SK-N-SH treated with all-trans-retinoic acid at 6 μM for 48 hours (cell line): Measurements from ENCODE around the gene EPHB3.
A peak's percentile ranks its signal among the peaks of the same experiment; 100 is the strongest.

Experiments used
- ATAC-seq: fragments of 200-7000 bp; cut with Tn5 transposase; 3 replicates; pipeline ENCODE4 v1.9.1; 2020; ENCODE audit warnings: mild to moderate bottlenecking, moderate library complexity
- ARNTL ChIP-seq: fragments of 450-650 bp; formaldehyde crosslinking; IDR thresholded peaks from 2 replicates; pipeline ENCODE4 v1.5.0; 2020; ENCODE audit warnings: low read depth, mild to moderate bottlenecking, moderate library complexity, borderline replicate concordance
- BACH2 ChIP-seq: fragments of 250-450 bp; sonication (Bioruptor Pico); IDR thresholded peaks from 2 replicates; pipeline ENCODE4 v1.9.0; 2021; ENCODE audit warnings: mild to moderate bottlenecking, borderline replicate concordance
- ISL1 ChIP-seq: fragments of 250-450 bp; sonication (Bioruptor Pico); IDR thresholded peaks from 2 replicates; pipeline ENCODE4 v2.1.2; 2022; ENCODE audit warnings: mild to moderate bottlenecking, moderate library complexity
- PPARA ChIP-seq: fragments of 250-450 bp; sonication (Bioruptor Pico); IDR thresholded peaks from 2 replicates; pipeline ENCODE4 v1.5.0; 2020; ENCODE audit warnings: mild to moderate bottlenecking, borderline replicate concordance
- RARB ChIP-seq: fragments of 250-450 bp; sonication (Bioruptor Pico); IDR thresholded peaks from 2 replicates; pipeline ENCODE4 v1.8.0; 2021; ENCODE audit warnings: mild to moderate bottlenecking, moderate library complexity
- SNAI2 ChIP-seq: fragments of 250-450 bp; sonication (Bioruptor Pico); IDR thresholded peaks from 2 replicates; pipeline ENCODE4 v1.5.0; 2020; ENCODE audit warnings: mild to moderate bottlenecking, moderate library complexity
- TCF4 ChIP-seq: fragments of 250-450 bp; sonication (Bioruptor Pico); IDR thresholded peaks from 2 replicates; pipeline ENCODE4 v1.8.0; 2021; ENCODE audit warnings: mild to moderate bottlenecking, moderate library complexity, borderline replicate concordance
- TOX ChIP-seq: fragments of 250-450 bp; sonication (Bioruptor Pico); IDR thresholded peaks from 2 replicates; pipeline ENCODE4 v1.8.0; 2021; ENCODE audit warnings: mild to moderate bottlenecking, moderate library complexity, borderline replicate concordance
- ZC3H10 ChIP-seq: fragments of 250-450 bp; sonication (Bioruptor Pico); IDR thresholded peaks from 2 replicates; pipeline ENCODE4 v1.5.1; 2021; ENCODE audit warnings: mild to moderate bottlenecking, moderate library complexity
- ZFP3 ChIP-seq: fragments of 250-450 bp; sonication (Bioruptor Pico); IDR thresholded peaks from 2 replicates; pipeline ENCODE4 v1.5.0; 2020; ENCODE audit warnings: mild to moderate bottlenecking, moderate library complexity
- ZFP30 ChIP-seq: fragments of 450-650 bp; formaldehyde crosslinking; IDR thresholded peaks from 2 replicates; pipeline ENCODE4 v1.5.0; 2022; ENCODE audit warnings: mild to moderate bottlenecking, moderate library complexity
- ZNF8 ChIP-seq: fragments of 450-650 bp; formaldehyde crosslinking; IDR thresholded peaks from 2 replicates; pipeline ENCODE4 v1.5.0; 2020; ENCODE audit warnings: mild to moderate bottlenecking, moderate library complexity
- TF ChIP-seq, protein P1 (sequence below): fragments of 250-450 bp; sonication (Bioruptor Pico); IDR thresholded peaks from 2 replicates; pipeline ENCODE4 v1.5.1; 2021; ENCODE audit warnings: mild to moderate bottlenecking, moderate library complexity
- TF ChIP-seq, protein P2 (sequence below): fragments of 250-450 bp; sonication (Bioruptor Pico); IDR thresholded peaks from 2 replicates; pipeline ENCODE4 v1.5.0; 2020; ENCODE audit warnings: mild to moderate bottlenecking, moderate library complexity
- TF ChIP-seq, protein P3 (sequence below): fragments of 250-450 bp; sonication (Bioruptor Pico); IDR thresholded peaks from 2 replicates; pipeline ENCODE4 v1.8.0; 2020; ENCODE audit warnings: mild to moderate bottlenecking, moderate library complexity, borderline replicate concordance
- TF ChIP-seq, protein P4 (sequence below): fragments of 250-450 bp; sonication (Bioruptor Pico); IDR thresholded peaks from 2 replicates; pipeline ENCODE4 v1.8.0; 2021; ENCODE audit warnings: low read depth, mild to moderate bottlenecking, moderate library complexity, borderline replicate concordance

The EPHB3 gene

DNA sequence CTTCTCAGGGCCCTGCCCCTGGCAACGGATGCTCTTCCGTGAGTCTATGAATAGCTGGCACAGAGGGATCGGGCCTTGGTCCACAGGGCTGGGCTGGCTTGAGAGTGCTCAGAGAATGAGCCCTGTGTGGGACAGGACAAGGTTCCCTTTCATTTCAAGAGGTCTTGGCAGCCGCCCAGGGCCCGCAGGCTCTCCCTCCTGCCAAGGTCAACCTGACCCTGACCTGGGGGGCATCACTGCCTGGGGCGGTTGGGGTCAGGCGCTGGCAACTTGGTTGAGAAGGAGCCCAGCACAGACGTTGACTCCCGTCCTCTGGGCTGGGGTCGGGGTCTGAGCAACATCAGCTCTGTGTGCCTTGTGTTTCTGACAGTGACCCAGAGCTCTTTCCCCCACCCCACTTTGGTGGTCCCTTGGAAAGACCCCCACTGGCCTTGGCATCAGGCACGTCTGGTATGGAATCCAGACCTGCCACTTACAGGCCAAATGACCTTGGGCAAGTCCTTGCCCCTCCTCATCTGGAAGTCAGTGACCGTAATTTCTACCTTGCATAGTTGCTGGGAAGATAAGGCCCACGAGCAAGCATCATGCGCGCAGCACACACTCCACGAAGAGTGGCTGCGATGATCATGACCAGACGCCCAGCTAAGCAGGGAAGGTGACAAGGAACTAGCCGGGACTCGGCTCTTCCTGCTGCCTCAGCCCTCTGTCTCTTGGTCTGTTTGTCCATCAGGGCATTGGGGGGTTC, 36.4 kb downstream of the EPHB3 start (continued):
- TF ChIP-seq, protein P1, sequence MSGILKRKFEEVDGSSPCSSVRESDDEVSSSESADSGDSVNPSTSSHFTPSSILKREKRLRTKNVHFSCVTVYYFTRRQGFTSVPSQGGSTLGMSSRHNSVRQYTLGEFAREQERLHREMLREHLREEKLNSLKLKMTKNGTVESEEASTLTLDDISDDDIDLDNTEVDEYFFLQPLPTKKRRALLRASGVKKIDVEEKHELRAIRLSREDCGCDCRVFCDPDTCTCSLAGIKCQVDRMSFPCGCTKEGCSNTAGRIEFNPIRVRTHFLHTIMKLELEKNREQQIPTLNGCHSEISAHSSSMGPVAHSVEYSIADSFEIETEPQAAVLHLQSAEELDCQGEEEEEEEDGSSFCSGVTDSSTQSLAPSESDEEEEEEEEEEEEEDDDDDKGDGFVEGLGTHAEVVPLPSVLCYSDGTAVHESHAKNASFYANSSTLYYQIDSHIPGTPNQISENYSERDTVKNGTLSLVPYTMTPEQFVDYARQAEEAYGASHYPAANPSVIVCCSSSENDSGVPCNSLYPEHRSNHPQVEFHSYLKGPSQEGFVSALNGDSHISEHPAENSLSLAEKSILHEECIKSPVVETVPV = no peak
- no peak for TF ChIP-seq ZFP3 (CRISPR knock-in tag)
- TF ChIP-seq ISL1 = no peak

DNA sequence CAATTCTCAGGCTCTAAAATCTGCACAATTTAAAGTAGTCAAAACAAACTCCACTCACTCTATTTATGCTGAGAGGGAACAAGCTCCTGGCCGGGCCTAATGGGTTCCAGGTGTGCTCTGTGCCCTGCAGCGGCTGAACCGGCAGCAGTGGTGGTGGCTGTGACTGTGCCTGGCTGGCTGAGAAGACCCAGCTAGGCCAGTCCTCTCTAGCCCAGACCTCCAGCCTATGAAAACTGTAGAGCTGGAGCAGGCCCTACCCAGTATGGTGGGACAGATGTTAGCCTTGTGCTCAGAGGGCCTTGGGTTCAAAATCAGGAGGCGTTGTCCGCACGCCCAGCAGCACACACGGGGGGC, 37.0 kb downstream of the EPHB3 start:
- ATAC-seq = peak; percentile 84
- TF ChIP-seq BACH2 (CRISPR knock-in tag) (peak; percentile 70; the same call in 1 of the 2 replicates), TCF4 (peak; percentile 87), ZNF8 (no peak), PPARA (CRISPR knock-in tag) (no peak), SNAI2 (CRISPR knock-in tag) (no peak), ISL1 (no peak), RARB (CRISPR knock-in tag) (no peak)
- TF ChIP-seq, protein P1 = no peak
- TF ChIP-seq, protein P2, sequence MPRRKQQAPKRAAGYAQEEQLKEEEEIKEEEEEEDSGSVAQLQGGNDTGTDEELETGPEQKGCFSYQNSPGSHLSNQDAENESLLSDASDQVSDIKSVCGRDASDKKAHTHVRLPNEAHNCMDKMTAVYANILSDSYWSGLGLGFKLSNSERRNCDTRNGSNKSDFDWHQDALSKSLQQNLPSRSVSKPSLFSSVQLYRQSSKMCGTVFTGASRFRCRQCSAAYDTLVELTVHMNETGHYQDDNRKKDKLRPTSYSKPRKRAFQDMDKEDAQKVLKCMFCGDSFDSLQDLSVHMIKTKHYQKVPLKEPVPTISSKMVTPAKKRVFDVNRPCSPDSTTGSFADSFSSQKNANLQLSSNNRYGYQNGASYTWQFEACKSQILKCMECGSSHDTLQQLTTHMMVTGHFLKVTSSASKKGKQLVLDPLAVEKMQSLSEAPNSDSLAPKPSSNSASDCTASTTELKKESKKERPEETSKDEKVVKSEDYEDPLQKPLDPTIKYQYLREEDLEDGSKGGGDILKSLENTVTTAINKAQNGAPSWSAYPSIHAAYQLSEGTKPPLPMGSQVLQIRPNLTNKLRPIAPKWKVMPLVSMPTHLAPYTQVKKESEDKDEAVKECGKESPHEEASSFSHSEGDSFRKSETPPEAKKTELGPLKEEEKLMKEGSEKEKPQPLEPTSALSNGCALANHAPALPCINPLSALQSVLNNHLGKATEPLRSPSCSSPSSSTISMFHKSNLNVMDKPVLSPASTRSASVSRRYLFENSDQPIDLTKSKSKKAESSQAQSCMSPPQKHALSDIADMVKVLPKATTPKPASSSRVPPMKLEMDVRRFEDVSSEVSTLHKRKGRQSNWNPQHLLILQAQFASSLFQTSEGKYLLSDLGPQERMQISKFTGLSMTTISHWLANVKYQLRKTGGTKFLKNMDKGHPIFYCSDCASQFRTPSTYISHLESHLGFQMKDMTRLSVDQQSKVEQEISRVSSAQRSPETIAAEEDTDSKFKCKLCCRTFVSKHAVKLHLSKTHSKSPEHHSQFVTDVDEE (CRISPR knock-in tag) = peak; percentile 61; the same call in 1 of the 2 replicates

DNA sequence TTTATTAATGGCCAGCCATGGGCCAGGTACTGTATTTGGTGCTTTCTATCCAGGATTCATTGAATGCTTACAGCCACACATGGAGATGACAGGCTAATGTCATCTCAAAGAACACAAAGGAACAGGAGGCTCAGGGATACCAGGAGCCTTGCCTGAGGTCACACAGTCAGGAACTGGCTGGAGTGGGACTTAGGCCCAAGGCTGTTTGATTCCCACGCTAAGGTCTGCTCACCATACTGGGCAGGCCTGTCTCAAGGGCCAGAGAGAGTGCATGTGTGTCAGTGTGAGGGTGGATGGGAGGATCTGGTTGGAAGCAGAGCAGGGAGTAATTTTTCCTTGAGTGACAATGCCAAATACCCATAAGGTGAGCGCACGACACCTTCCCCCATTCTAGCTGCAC, 37.6 kb downstream of the EPHB3 start:
- TF ChIP-seq TOX (CRISPR knock-in tag) = no peak
- TF ChIP-seq, protein P2 (CRISPR knock-in tag) = no peak
- TF ChIP-seq ZC3H10 (CRISPR knock-in tag) = no peak
- TF ChIP-seq ZFP3 (CRISPR knock-in tag) = no peak
- no peak for TF ChIP-seq RARB (CRISPR knock-in tag)
- TF ChIP-seq, protein P3, sequence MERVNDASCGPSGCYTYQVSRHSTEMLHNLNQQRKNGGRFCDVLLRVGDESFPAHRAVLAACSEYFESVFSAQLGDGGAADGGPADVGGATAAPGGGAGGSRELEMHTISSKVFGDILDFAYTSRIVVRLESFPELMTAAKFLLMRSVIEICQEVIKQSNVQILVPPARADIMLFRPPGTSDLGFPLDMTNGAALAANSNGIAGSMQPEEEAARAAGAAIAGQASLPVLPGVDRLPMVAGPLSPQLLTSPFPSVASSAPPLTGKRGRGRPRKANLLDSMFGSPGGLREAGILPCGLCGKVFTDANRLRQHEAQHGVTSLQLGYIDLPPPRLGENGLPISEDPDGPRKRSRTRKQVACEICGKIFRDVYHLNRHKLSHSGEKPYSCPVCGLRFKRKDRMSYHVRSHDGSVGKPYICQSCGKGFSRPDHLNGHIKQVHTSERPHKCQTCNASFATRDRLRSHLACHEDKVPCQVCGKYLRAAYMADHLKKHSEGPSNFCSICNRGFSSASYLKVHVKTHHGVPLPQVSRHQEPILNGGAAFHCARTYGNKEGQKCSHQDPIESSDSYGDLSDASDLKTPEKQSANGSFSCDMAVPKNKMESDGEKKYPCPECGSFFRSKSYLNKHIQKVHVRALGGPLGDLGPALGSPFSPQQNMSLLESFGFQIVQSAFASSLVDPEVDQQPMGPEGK (CRISPR knock-in tag) = no peak
- no peak for ATAC-seq

DNA sequence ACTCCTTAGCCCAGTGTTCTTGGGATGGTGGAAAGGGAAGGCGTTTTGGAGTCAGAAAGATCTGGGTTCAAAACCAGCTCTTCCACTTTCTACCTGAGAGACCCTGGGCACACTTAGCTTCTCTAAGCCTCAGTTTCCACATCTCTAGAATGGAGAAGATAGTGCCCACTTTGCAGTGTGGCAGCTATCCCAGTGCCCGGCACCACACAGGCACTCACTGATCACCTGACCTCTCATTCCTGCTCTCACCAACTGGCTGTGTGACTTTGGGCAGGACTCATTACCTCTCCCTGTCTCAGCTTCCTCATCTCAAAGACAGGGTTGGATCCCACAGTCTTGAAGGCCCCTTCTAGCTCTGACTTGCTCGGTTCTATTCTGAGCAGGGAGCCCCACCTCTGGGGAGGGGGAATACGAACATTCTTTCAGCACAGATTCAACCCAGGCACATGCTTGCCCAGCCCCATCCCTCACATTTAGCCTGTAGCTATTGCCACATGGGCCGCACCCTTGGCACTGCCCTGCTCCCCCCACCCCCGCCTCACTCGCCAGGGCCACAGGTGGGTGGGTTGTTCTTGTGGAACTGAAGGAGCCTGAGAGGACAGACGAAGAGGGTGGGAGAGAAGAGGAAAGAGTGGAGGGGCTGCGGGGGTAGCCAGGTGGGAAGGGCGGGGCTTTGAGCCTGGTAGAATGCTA, 39.2 kb downstream of the EPHB3 start:
- no peak for ATAC-seq
- TF ChIP-seq, protein P2 (CRISPR knock-in tag) = no peak
- TF ChIP-seq ZNF8 (no peak), ARNTL (CRISPR knock-in tag) (no peak), ZFP30 (CRISPR knock-in tag) (no peak)
- TF ChIP-seq, protein P4, sequence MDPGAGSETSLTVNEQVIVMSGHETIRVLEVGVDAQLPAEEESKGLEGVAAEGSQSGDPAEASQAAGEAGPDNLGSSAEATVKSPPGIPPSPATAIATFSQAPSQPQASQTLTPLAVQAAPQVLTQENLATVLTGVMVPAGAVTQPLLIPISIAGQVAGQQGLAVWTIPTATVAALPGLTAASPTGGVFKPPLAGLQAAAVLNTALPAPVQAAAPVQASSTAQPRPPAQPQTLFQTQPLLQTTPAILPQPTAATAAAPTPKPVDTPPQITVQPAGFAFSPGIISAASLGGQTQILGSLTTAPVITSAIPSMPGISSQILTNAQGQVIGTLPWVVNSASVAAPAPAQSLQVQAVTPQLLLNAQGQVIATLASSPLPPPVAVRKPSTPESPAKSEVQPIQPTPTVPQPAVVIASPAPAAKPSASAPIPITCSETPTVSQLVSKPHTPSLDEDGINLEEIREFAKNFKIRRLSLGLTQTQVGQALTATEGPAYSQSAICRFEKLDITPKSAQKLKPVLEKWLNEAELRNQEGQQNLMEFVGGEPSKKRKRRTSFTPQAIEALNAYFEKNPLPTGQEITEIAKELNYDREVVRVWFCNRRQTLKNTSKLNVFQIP (CRISPR knock-in tag) = no peak
- TF ChIP-seq, protein P3 (CRISPR knock-in tag) = no peak
